MCF 10A (cell line): ENCODE data around the gene MCM9. TPM values are rescaled to one million over a fixed set of nuclear protein-coding genes. Genes with fewer than 3 reads are reported as not detected.

Experiments
- BruUV-seq: library from RNA; stranded (reverse); fragments of 400-500 nt; replicated peaks from 2 replicates; lab custom pipeline; 2021; lab: Mats Ljungman, UMichigan
- CTCF ChIA-PET: fragments of 300-600 bp; sonication (Branson Sonifier 250); formaldehyde crosslinking; extraction: SDS; loops from one replicate; lab custom pipeline; 2021; ENCODE audit warnings: antibody characterized with exemption, inconsistent platforms; lab: Yijun Ruan, JAX
- POLR2A ChIA-PET: fragments of 300-600, 350-650 bp; sonication (Branson Sonifier 250); formaldehyde crosslinking; extraction: SDS; loops from one replicate; lab custom pipeline; 2020; ENCODE audit warnings: antibody characterized with exemption, inconsistent platforms; lab: Yijun Ruan, JAX
- DNase-seq: peaks from one replicate; pipeline ENCODE4 v3.0.0-alpha.2; 2018; ENCODE audit not compliant: unreplicated experiment
- H3K27ac Mint-ChIP-seq: one replicate; pipeline ENCODE4 v1.8.0; 2022; ENCODE audit warnings: mild to moderate bottlenecking, low read depth, mixed read lengths; ENCODE audit not compliant: unreplicated experiment
- H3K27me3 Mint-ChIP-seq: one replicate; pipeline ENCODE4 v1.8.0; 2022; ENCODE audit warnings: mixed read lengths; ENCODE audit not compliant: insufficient read depth, unreplicated experiment
- H3K36me3 Mint-ChIP-seq: one replicate; pipeline ENCODE4 v1.8.0; 2022; ENCODE audit warnings: mild to moderate bottlenecking, moderate library complexity, mixed read lengths; ENCODE audit not compliant: insufficient read depth, unreplicated experiment
- H3K4me1 Mint-ChIP-seq: one replicate; pipeline ENCODE4 v1.8.0; 2022; ENCODE audit warnings: mixed read lengths; ENCODE audit not compliant: insufficient read depth, unreplicated experiment
- H3K4me3 Mint-ChIP-seq: one replicate; pipeline ENCODE4 v1.8.0; 2022; ENCODE audit warnings: mild to moderate bottlenecking, moderate library complexity, mixed read lengths; ENCODE audit not compliant: unreplicated experiment
- H3K9me3 Mint-ChIP-seq: one replicate; pipeline ENCODE4 v1.8.0; 2022; ENCODE audit warnings: mixed read lengths; ENCODE audit not compliant: unreplicated experiment
- intact Hi-C: fragments of 100-400 bp; cut with micrococcal nuclease; formaldehyde crosslinking; loops from 2 replicates; pipeline ENCODE4 v1.14.1; 2022
- total RNA-seq: library from RNA; stranded (reverse); gene quantifications from 2 replicates; pipeline ENCODE4 v1.2.3, GENCODE V29; 2022
- TF ChIP-seq, protein P1 (sequence below): fragments of 200-600 bp; IDR thresholded peaks from one replicate; pipeline ENCODE4 v1.8.0; 2022; ENCODE audit warnings: antibody characterized with exemption, mild to moderate bottlenecking; ENCODE audit not compliant: unreplicated experiment

The MCM9 gene
- total RNA-seq, 1 experiment from 2014 or later = 13.0 TPM

DNA sequence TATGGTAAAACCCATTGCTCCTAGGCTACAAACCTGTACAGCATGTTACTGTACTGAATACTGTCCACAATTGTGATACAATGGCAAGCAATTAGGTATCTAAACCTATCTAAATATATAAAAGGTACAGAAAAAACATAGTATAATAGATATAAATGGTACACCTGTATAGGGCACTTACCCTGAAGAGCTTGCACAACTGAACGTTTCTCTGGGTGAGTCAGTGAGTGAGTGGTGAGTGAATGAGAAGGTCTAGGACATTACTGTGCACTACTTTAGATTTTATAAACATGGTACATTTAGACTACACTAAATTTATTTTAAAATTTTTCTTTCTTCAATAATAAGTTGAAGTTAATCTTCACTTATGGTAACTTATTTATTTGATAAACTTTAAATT is 163.7 kb downstream of the MCM9 start:
- TF ChIP-seq, protein P1, sequence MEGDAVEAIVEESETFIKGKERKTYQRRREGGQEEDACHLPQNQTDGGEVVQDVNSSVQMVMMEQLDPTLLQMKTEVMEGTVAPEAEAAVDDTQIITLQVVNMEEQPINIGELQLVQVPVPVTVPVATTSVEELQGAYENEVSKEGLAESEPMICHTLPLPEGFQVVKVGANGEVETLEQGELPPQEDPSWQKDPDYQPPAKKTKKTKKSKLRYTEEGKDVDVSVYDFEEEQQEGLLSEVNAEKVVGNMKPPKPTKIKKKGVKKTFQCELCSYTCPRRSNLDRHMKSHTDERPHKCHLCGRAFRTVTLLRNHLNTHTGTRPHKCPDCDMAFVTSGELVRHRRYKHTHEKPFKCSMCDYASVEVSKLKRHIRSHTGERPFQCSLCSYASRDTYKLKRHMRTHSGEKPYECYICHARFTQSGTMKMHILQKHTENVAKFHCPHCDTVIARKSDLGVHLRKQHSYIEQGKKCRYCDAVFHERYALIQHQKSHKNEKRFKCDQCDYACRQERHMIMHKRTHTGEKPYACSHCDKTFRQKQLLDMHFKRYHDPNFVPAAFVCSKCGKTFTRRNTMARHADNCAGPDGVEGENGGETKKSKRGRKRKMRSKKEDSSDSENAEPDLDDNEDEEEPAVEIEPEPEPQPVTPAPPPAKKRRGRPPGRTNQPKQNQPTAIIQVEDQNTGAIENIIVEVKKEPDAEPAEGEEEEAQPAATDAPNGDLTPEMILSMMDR = no peak
- ChIA-PET POLR2A (interaction anchor here (0.7 kb wide), 2 partner anchors 16 to 62 kb away, joined by 3 to 6 read pairs; no protein-coding TSS in a partner anchor), CTCF (interaction anchor here (0.7 to 2.6 kb wide), 4 partner anchors 32 to 422 kb away, joined by 3 to 11 read pairs (median 5); no protein-coding TSS in a partner anchor)
- peak; percentile 45 for DNase-seq
- intact Hi-C loops = loop anchor here (10.0 kb wide), 1 partner anchor 926 kb away; no protein-coding TSS in a partner anchor
- Mint-ChIP-seq H3K27me3 (no peaks in the 10 kb centered on the region), H3K4me1 (no peaks in the 10 kb centered on the region), H3K4me3 (no peak overlapping the region), H3K9me3 (peaks cover 6% of the 10 kb centered on the region), H3K36me3 (no peaks in the 10 kb centered on the region), H3K27ac (no peak overlapping the region)
- BruUV-seq = no TSS peak

DNA sequence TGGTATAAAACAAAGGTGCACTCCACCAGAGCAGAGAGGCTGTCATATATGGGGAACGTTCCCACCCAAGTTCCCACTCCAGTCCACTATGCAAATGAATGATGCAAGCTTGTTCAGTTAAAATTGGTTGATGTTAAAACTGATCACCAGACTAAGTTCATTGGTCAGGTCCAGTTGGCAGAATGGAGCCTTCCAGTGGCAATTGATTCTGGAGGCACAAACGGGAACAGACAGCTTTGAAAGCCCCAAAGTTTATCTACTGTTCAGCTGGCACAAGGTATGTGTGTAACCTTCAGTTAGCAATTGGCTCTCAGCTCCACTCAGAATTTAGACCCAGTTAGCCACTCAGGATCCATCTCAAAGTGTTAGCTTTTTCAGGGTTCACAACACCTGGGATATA is 164.1 kb downstream of the MCM9 start:
- ChIA-PET CTCF (interaction anchor here (0.7 to 2.6 kb wide), 4 partner anchors 32 to 422 kb away, joined by 3 to 11 read pairs (median 5); no protein-coding TSS in a partner anchor), POLR2A (interaction anchor here (0.7 to 1.2 kb wide), 2 partner anchors 17 to 62 kb away, joined by 3 to 4 read pairs; no protein-coding TSS in a partner anchor)
- Mint-ChIP-seq H3K9me3 (peaks cover 6% of the 10 kb centered on the region), H3K4me3 (no peak overlapping the region), H3K4me1 (no peaks in the 10 kb centered on the region), H3K27me3 (no peaks in the 10 kb centered on the region), H3K36me3 (no peaks in the 10 kb centered on the region), H3K27ac (no peak overlapping the region)
- no TSS peak for BruUV-seq
- TF ChIP-seq, protein P1 = no peak
- DNase-seq = no peak
- intact Hi-C loops = loop anchor here (10.0 kb wide), 1 partner anchor 926 kb away; no protein-coding TSS in a partner anchor

DNA sequence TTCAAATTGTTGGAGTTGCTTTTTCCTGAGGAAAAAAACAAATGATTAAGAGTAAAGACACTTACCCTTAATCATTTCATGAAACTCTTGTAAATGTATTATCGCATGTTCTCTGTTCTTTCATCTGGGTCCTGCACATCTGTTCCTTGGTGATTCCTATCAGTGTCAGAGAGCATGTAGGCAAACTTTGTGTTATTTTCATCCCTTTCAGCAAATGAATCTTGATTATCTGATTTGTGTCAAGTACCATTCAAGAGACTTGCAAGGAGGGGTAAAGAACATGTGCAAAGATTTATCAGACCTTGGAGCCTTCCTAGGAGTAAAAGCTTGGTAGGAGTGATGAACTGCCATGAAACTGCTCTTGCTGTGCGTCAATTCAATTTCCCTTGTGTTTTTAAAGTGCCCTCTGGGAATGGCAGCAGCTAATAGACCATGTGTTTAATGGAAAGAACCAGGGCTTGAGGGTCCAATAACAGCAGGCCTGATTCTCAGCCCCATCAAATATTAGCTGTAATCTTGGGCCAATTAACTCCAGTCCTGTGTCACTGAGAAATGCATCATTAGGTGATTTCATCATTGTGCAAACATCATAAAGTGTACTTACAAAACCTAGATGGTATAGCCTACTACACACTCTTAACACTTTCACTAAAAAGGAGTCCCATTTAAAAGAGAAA is 164.7 kb downstream of the MCM9 start:
- H3K4me1 Mint-ChIP-seq = peaks cover 3% of the 10 kb centered on the region
- peaks cover 6% of the 10 kb centered on the region for H3K9me3 Mint-ChIP-seq
- DNase-seq = no peak
- H3K27ac Mint-ChIP-seq = no peak overlapping the region
- ChIA-PET POLR2A (interaction anchor here (0.7 to 1.2 kb wide), 2 partner anchors 17 to 61 kb away, joined by 3 to 4 read pairs; no protein-coding TSS in a partner anchor), CTCF (interaction anchor here (2.4 to 2.6 kb wide), 2 partner anchors 33 to 205 kb away, joined by 6 to 11 read pairs; no protein-coding TSS in a partner anchor)
- H3K36me3 Mint-ChIP-seq = no peaks in the 10 kb centered on the region
- intact Hi-C loops = loop anchor here (10.0 kb wide), 1 partner anchor 925 kb away; no protein-coding TSS in a partner anchor
- TF ChIP-seq, protein P1 = no peak
- no peaks in the 10 kb centered on the region for H3K27me3 Mint-ChIP-seq
- no TSS peak for BruUV-seq
- no peak overlapping the region for H3K4me3 Mint-ChIP-seq

DNA sequence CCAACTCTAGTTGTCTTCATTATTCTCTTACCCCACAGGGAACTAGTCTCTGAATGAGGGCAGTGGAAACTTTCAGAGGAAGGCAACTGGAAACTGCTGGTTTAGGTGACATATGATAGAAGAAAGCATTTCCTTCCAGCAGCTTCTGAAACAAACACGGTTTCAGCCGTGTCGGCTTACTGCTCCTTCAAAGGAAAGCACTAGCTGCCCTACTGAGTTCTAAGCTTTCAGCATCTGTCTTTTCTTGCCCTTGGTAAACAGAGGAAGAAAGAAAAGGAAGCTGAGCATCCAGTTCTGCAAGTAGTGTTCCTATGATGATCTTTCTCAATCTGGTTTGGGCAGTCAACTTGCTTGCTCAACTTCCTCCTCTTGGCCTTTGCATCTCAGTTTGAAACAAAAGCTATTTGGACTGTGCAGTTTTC is 166.0 kb downstream of the MCM9 start:
- no peak overlapping the region for H3K4me3 Mint-ChIP-seq
- CTCF ChIA-PET = interaction anchor here (0.6 to 0.7 kb wide), 3 partner anchors 10 to 204 kb away, joined by 3 read pairs; no protein-coding TSS in a partner anchor

More for the DNA sequence above, 166.0 kb downstream of the MCM9 start:
- Mint-ChIP-seq H3K36me3 (no peaks in the 10 kb centered on the region), H3K9me3 (peaks cover 6% of the 10 kb centered on the region), H3K4me1 (peaks cover 6% of the 10 kb centered on the region), H3K27ac (no peak overlapping the region), H3K27me3 (no peaks in the 10 kb centered on the region)
- no TSS peak for BruUV-seq
- POLR2A ChIA-PET = no interaction called here
- intact Hi-C loops = no loop called here
- DNase-seq = no peak
- TF ChIP-seq, protein P1 = no peak
